HG02678 (cell line): ENCODE data around the gene NBPF9.
"Not testable (repeated sequence)": the region's sequence is repeated elsewhere in the genome, so short reads cannot be mapped to it uniquely, and the experiment has no call there.

ENCODE experiments used
- ATAC-seq: cut with Tn5 transposase; IDR thresholded peaks from one replicate; pipeline ENCODE4 v1.9.1; 2021; ENCODE audit warnings: mild to moderate bottlenecking, moderate library complexity; ENCODE audit not compliant: unreplicated experiment

Gene NBPF9

GRCh38 chr1:149103109-149104081 lies at the start of gene NBPF9:
TSS of gene NBPF9 (minus strand) at chr1:149103551. CDS start at chr1:149082139, 21,412 bp downstream.
- peak; percentile 98 for ATAC-seq

- not testable (repeated sequence) for ATAC-seq
These were observed 46.6 kb upstream of the NBPF9 start for GRCh38 chr1:149149909-149150308.

GRCh38 chr1:149137585-149137984 lies 34.2 kb upstream of the NBPF9 start:
- not testable (repeated sequence) for ATAC-seq

- not testable (repeated sequence) for ATAC-seq
These were observed 27.6 kb upstream of the NBPF9 start for GRCh38 chr1:149130938-149131337.

GRCh38 chr1:149129245-149129644 lies 25.9 kb upstream of the NBPF9 start:
- not testable (repeated sequence) for ATAC-seq

GRCh38 chr1:149126555-149127145 lies 23.3 kb upstream of the NBPF9 start:
- ATAC-seq = not testable (repeated sequence)

- ATAC-seq = not testable (repeated sequence)
These were observed 20.9 kb upstream of the NBPF9 start for GRCh38 chr1:149123948-149124926.

- not testable (repeated sequence) for ATAC-seq
These were observed 9.5 kb upstream of the NBPF9 start for GRCh38 chr1:149112828-149113227.

GRCh38 chr1:149110343-149110742 lies 7.0 kb upstream of the NBPF9 start:
- not testable (repeated sequence) for ATAC-seq

GRCh38 chr1:149102574-149102973 lies 777 bp downstream of the NBPF9 start:
- not testable (repeated sequence) for ATAC-seq

GRCh38 chr1:149098276-149098675 lies 5.1 kb downstream of the NBPF9 start:
- not testable (repeated sequence) for ATAC-seq

GRCh38 chr1:149093155-149093554 lies 10.2 kb downstream of the NBPF9 start:
- not testable (repeated sequence) for ATAC-seq

GRCh38 chr1:149075505-149076127 lies 27.7 kb downstream of the NBPF9 start:
- ATAC-seq = not testable (repeated sequence)

GRCh38 chr1:149064611-149065010 lies 38.7 kb downstream of the NBPF9 start:
- ATAC-seq = not testable (repeated sequence)

GRCh38 chr1:149043056-149043455 lies 60.3 kb downstream of the NBPF9 start:
- not testable (repeated sequence) for ATAC-seq

- not testable (repeated sequence) for ATAC-seq
These were observed 69.4 kb downstream of the NBPF9 start for GRCh38 chr1:149033916-149034315.

GRCh38 chr1:149024327-149024726 lies 79.0 kb downstream of the NBPF9 start:
- not testable (repeated sequence) for ATAC-seq

GRCh38 chr1:149018577-149018976 lies 84.8 kb downstream of the NBPF9 start:
- ATAC-seq = not testable (repeated sequence)

- ATAC-seq = not testable (repeated sequence)
These were observed 86.7 kb downstream of the NBPF9 start for GRCh38 chr1:149016626-149017025.

GRCh38 chr1:149015522-149015921 lies 87.8 kb downstream of the NBPF9 start:
- not testable (repeated sequence) for ATAC-seq
